ENCODE results near the gene PHLDB1.
"Not testable (repeated sequence)": the region's sequence is repeated elsewhere in the genome, so short reads cannot be mapped to it uniquely, and the experiment has no call there.

Gene PHLDB1

DNA sequence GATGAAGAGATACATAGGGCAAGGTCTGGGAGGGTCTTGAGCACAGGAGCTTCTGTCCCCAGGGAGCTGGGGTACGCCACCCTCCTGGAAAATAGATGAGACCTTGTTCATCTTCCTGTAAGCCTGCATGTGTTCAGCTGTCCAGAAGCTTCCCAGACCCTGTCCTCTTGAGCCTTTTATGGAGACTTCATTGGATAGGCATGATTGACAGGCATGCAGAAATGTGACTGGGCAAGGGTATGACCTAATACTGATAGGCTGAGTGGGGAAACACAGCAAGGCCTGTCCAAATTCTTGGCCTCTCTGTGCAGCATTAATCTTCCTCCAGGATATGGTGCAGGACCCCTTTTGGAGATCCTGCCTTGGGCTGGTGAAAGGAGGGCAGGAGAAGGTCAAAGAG lies 19.5 kb upstream of the PHLDB1 start:
- ATAC-seq (ENCODE audit: insufficient read depth, low read depth) = no peak
- H3K36me3 ChIP-seq (ENCODE audit: insufficient read depth, low read length) = peaks cover 96% of the 10 kb centered on the region
- no peaks in the 10 kb centered on the region for H3K9me3 ChIP-seq (ENCODE audit: insufficient read depth, low read length, severe bottlenecking)
- H3K9ac ChIP-seq (ENCODE audit: low read depth, low read length) = no peak overlapping the region
- H2AFZ ChIP-seq (ENCODE audit: low read depth, low read length) = no peak overlapping the region
- H4K20me1 ChIP-seq (ENCODE audit: insufficient read depth, low read length) = peaks cover 5% of the 10 kb centered on the region; the same call in 1 of the 2 replicates
- no peaks in the 10 kb centered on the region; the same call in 1 of the 2 replicates for H3K79me2 ChIP-seq (ENCODE audit: insufficient read depth, low read length)
- DNase-seq = no peak
- H3K4me2 ChIP-seq (ENCODE audit: insufficient read depth, low read length) = no peak overlapping the region
- no peak overlapping the region for H3K27ac ChIP-seq (ENCODE audit: low read length)
- H3K4me3 ChIP-seq (ENCODE audit: low read depth in 1 of 2, low read length in 2 of 2) = no peak overlapping the region
- no peaks in the 10 kb centered on the region for H3K27me3 ChIP-seq (ENCODE audit: insufficient read depth, low read length, poor library complexity)
- no peak for TF ChIP-seq EZH2 (IDR thresholded peaks at IDR 0.05; ENCODE audit: borderline replicate concordance, low read depth, low read length, severe bottlenecking)
- TF ChIP-seq, protein P1, sequence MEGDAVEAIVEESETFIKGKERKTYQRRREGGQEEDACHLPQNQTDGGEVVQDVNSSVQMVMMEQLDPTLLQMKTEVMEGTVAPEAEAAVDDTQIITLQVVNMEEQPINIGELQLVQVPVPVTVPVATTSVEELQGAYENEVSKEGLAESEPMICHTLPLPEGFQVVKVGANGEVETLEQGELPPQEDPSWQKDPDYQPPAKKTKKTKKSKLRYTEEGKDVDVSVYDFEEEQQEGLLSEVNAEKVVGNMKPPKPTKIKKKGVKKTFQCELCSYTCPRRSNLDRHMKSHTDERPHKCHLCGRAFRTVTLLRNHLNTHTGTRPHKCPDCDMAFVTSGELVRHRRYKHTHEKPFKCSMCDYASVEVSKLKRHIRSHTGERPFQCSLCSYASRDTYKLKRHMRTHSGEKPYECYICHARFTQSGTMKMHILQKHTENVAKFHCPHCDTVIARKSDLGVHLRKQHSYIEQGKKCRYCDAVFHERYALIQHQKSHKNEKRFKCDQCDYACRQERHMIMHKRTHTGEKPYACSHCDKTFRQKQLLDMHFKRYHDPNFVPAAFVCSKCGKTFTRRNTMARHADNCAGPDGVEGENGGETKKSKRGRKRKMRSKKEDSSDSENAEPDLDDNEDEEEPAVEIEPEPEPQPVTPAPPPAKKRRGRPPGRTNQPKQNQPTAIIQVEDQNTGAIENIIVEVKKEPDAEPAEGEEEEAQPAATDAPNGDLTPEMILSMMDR (IDR thresholded peaks at IDR 0.05; ENCODE audit: borderline replicate concordance, extremely low read depth, low read length, poor library complexity, severe bottlenecking) = no peak
- no peaks in the 10 kb centered on the region for H3K4me1 ChIP-seq (ENCODE audit: insufficient read depth, low read length)

DNA sequence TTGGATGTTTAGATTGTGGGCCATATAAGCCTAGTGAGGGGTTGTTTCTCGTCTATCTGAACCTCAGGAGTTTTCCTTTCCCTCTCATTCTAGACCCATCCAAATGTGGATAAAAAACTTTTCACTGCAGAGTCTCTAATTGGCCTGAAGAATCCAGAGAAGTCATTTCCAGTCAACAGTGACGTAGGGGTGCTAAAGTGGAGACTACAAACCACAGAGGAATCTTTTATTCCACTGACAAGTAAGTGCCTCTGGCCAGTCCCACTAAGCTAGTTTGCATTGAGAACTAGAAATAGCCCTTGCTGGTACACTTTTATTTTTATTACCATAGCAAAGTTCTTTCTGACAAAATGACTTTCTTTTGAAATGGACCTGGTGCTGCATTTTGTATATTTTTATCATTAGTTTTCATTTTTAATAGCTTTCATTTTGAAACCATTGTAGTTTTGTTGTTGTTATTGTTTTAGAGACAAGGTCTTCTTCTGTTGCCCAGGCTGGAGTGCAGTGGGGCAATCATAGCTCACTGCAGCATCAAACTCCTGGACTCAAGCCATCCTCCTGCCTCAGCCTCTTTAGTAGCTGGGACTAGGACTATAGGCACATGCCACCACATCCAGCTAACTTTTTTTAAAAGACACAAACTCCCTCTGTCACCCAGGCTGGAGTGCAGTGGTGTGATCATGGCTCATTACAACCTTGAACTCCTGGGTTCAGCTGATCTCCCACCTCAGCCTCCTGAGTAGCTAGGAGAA lies 14.6 kb upstream of the PHLDB1 start:
- H3K4me1 ChIP-seq (ENCODE audit: insufficient read depth, low read length) = no peaks in the 10 kb centered on the region
- H2AFZ ChIP-seq (ENCODE audit: low read depth, low read length) = no peak overlapping the region
- no peaks in the 10 kb centered on the region for H3K9me3 ChIP-seq (ENCODE audit: insufficient read depth, low read length, severe bottlenecking)
- H3K36me3 ChIP-seq (ENCODE audit: insufficient read depth, low read length) = peaks cover 92% of the 10 kb centered on the region
- H3K79me2 ChIP-seq (ENCODE audit: insufficient read depth, low read length) = no peaks in the 10 kb centered on the region
- ATAC-seq (ENCODE audit: insufficient read depth, low read depth) (no peak), DNase-seq (no peak)
- no peak overlapping the region for H3K4me2 ChIP-seq (ENCODE audit: insufficient read depth, low read length)
- no peak overlapping the region for H3K27ac ChIP-seq (ENCODE audit: low read length)
- H3K27me3 ChIP-seq (ENCODE audit: insufficient read depth, low read length, poor library complexity) = no peaks in the 10 kb centered on the region
- no peak for TF ChIP-seq EZH2 (IDR thresholded peaks at IDR 0.05; ENCODE audit: borderline replicate concordance, low read depth, low read length, severe bottlenecking)
- TF ChIP-seq, protein P1 (IDR thresholded peaks at IDR 0.05; ENCODE audit: borderline replicate concordance, extremely low read depth, low read length, poor library complexity, severe bottlenecking) = no peak
- no peak overlapping the region for H3K4me3 ChIP-seq (ENCODE audit: low read depth in 1 of 2, low read length in 2 of 2)
- no peak overlapping the region for H3K9ac ChIP-seq (ENCODE audit: low read depth, low read length)
- peaks cover 5% of the 10 kb centered on the region; the same call in 1 of the 2 replicates for H4K20me1 ChIP-seq (ENCODE audit: insufficient read depth, low read length)

DNA sequence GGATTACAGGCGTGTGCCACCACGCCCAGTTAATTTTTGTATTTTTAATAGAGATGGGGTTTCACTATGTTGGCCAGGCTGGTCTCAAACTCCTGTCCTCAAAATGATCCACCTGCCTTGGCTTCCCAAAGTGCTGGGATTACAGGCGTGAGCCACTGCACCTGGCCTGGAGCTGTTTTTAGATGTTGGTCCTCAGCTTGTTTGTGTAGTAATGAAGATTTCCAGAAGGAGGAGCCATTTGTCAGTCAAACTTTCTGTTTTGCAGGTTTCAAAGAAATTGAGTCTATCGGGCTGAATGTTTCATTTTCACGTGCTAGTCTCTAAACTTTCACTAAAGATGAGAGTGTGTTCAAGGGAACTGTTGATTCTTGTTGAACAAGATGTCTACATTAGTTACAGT lies 12.4 kb upstream of the PHLDB1 start:
- peak; percentile 56; the same call in 1 of the 3 replicates for ATAC-seq (ENCODE audit: insufficient read depth, low read depth)

More for the DNA sequence above, 12.4 kb upstream of the PHLDB1 start:
- H3K4me1 ChIP-seq (ENCODE audit: insufficient read depth, low read length); H3K79me2 ChIP-seq (ENCODE audit: insufficient read depth, low read length); DNase-seq; H4K20me1 ChIP-seq (ENCODE audit: insufficient read depth, low read length); H3K27me3 ChIP-seq (ENCODE audit: insufficient read depth, low read length, poor library complexity); H3K4me2 ChIP-seq (ENCODE audit: insufficient read depth, low read length); H3K4me3 ChIP-seq (ENCODE audit: low read depth in 1 of 2, low read length in 2 of 2); H3K9ac ChIP-seq (ENCODE audit: low read depth, low read length); H3K9me3 ChIP-seq (ENCODE audit: insufficient read depth, low read length, severe bottlenecking); H2AFZ ChIP-seq (ENCODE audit: low read depth, low read length); H3K27ac ChIP-seq (ENCODE audit: low read length): not testable (repeated sequence)
- TF ChIP-seq, protein P1 (IDR thresholded peaks at IDR 0.05; ENCODE audit: borderline replicate concordance, extremely low read depth, low read length, poor library complexity, severe bottlenecking) = peak; percentile 60
- peaks cover 94% of the 10 kb centered on the region for H3K36me3 ChIP-seq (ENCODE audit: insufficient read depth, low read length)

All from DND-41 (cell line).